Measurements from ENCODE around the gene JMJD6.
"Not testable (repeated sequence)": the region's sequence is repeated elsewhere in the genome, so short reads cannot be mapped to it uniquely, and the experiment has no call there.

JMJD6 gene

GRCh38 chr17:76715496-76715830, 10.9 kb downstream of the JMJD6 start:
- DNase-seq = no peak

DNA sequence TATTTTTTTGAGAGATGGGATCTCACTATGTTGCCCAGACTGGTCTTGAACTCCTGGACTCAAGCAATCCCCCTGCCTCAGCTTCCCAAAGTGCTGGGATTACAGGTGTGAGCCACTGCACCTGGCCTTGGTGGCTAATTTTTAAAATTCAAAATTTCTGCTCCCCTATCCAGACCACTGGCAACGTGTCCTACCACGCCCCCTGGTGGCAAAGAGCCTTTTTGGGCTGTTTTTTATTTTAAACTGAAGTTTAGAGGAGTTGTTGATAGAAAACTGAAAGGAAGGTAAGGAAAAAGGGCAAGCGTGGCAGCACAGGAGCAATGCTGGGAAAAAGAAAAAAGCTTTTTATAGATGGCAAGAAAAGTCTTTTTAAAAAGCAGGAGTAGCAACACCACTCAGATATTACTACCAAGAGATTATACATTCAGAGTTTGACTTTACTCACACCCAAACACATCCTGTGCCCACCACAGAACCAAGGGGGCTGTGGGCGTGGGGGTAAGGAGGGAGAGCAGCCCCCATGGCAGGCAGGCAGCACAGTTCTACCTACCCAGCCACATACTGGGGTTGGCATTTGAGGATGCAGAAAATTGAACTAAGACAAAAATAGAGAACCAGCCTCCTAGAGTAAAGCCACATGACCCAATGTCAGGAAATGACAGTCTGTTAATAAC, 11.4 kb downstream of the JMJD6 start:
- peak; percentile 6 for DNase-seq

GRCh38 chr17:76714336-76714735, 12.1 kb downstream of the JMJD6 start:
- DNase-seq = no peak

GRCh38 chr17:76713765-76714164, 12.6 kb downstream of the JMJD6 start:
- DNase-seq = no peak

- DNase-seq = not testable (repeated sequence)
Measured at GRCh38 chr17:76712321-76712720, 14.1 kb downstream of the JMJD6 start.

DNA sequence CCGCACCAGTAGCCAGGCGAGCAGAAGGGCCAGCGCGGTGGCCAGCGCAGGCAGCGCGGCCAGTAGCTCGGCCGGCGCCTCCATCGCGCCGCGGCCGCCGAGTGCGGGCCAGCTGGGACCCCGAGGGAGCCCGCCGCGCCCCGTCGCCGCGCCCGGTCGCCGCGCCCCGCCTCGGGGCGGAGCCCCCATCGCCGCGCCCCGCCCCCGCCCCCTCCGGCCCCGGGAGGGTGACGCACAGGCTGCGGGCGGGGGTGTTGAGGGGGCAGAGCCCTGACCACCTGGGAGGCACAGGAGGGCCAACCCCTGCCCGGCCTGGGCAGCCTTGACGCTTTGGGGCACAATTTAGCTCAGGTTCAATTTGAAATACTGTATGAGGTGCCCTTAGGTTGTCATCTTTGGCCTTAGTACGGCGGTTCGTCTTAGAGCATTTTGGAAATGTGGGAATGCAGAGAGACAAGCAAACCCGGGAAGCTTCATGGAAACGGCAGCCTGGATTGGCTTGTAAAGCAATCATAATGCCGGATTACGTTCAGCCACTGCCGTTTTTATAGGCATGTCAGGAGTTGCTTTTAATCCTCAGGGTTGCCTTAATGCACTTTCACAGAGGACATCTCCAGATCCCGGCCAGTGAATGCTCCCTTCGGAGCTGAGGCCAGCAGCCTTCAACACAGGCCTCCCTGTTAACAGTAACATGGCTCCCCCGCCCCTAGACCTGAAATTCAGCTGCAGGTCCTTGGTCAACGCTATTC, 15.4 kb downstream of the JMJD6 start, which contains the start of gene MXRA7:
Gene MXRA7 (minus strand): TSS at position 103 of the 749 bp plus-strand sequence. CDS start 19 bp downstream, at position 84.
- no peak for DNase-seq

- not testable (repeated sequence) for DNase-seq
Measured at GRCh38 chr17:76709951-76710862, 16.2 kb downstream of the JMJD6 start.

- no peak for DNase-seq
Measured at GRCh38 chr17:76709077-76709950, 17.1 kb downstream of the JMJD6 start.

- DNase-seq = no peak
Measured at GRCh38 chr17:76707985-76708807, 18.2 kb downstream of the JMJD6 start.

DNA sequence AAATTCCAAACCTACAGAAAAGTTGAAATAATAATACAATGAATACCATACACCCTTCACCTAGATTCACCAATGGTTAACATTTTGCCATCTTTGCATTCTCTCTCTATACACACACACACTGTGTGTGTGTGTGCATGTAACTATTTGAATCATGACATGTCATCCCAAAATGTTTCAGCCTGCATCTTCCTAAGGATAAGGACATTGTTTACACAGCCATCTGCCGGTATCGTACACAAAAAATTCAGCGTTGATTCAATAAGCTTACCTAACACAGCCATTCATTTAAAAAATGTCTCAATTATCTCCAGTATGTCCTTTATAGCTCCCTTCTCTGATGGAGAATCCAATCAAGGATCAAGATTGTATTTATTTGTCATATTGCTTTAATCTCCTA, 19.6 kb downstream of the JMJD6 start:
- no peak for DNase-seq

GRCh38 chr17:76704805-76705204, 21.6 kb downstream of the JMJD6 start:
- no peak for DNase-seq

DNA sequence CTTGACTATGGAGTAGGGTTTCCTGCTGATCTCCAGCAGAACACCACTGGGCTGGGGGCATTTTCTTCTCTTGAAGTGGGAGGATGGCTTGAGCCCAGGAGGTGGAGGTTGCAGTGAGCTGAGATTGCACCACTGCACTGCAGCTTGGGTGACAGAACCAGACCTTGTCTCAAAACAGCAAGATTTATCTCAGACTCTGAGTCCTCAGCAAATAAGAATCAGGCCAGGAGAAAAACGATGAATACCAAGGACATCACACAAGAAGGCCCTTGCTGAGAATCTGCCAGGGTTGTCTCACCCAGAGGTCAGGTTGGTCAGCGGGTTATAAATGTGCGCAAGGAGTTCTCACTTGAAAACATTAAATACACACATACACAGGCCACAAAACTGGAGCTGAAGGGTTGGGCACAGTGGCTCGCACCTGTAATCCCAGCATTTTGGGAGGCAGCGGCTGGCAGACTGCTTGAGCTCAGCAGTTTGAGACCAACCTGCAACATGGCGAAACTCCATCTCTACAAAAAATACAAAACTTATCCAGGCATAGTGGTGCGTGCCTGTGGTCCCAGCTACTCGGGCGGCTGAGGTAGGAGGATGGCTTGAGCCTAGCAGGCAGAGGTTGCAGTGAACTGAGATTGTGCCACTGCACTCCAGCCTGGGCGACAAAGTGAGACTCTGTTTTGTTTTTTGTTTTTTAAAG, 23.3 kb downstream of the JMJD6 start:
- DNase-seq = no peak

GRCh38 chr17:76702076-76702475, 24.3 kb downstream of the JMJD6 start:
- no peak for DNase-seq

- DNase-seq = no peak
Measured at GRCh38 chr17:76701471-76701967, 24.9 kb downstream of the JMJD6 start.

DNA sequence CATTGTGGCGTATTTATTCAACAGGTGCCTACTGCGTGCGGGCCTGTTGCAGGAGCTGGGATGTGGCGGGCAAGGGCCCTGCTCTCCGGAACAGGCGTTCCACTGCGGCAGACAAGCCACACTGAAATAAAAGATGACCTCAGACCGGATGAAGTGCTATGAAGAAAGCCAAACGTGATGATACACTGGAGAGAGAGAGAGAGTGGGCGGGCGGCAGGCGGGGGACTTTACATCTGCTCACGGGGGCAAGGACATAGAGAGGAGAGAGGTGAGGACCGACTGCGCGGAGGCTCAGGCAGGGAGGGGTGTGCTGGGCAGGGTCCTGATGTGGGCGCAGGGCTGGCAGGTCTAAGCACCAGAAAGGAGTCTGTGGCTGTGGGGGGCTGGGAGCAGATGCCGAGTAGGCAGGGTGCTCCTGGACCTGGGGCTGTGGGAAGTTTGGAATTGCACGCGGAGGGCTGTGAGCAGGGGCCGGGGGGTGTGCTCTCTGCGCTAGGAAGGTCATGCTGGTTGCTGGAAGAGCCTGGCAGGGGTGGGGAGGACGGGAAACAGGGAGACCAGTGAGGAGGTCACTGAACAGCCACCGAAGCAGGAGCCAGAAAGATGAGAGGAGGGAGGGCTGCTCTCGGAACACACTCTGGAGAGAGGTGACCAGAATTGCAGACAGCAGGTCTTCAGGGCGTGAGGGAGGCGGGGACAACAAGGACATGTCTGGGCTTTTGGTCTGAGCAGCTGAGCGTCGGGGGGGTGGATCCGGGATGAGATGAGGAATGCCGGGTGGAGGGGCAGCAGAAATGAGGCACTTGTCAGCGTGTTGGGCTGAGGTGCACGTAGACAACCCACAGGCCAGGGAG, 25.6 kb downstream of the JMJD6 start:
- DNase-seq = no peak

- DNase-seq = no peak
Measured at GRCh38 chr17:76700270-76700616, 26.2 kb downstream of the JMJD6 start.

DNA sequence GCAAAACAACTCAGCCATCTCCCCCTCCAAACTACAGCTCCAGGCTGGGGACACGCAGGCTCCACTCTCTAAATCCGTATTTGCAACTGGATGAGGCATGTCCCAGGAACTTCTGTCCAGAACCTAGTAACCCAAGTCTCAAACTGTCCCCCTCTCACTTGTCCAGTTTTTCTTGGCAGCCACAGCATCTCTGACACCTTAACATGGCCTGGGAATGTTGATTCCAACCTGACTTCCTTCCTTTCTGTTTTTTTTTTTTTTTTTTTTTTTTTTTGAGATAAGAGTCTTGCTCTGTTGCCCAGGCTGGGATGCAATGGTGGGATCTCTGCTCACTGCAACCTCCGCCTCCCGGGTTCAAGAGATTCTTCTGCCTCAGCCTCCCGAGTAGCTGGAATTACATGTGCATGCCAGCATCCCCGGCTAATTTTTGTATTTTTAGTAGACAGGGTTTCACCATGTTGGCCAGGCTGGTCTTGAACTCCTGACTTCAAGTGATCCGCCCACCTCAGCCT, 27.9 kb downstream of the JMJD6 start:
- not testable (repeated sequence) for DNase-seq

DNA sequence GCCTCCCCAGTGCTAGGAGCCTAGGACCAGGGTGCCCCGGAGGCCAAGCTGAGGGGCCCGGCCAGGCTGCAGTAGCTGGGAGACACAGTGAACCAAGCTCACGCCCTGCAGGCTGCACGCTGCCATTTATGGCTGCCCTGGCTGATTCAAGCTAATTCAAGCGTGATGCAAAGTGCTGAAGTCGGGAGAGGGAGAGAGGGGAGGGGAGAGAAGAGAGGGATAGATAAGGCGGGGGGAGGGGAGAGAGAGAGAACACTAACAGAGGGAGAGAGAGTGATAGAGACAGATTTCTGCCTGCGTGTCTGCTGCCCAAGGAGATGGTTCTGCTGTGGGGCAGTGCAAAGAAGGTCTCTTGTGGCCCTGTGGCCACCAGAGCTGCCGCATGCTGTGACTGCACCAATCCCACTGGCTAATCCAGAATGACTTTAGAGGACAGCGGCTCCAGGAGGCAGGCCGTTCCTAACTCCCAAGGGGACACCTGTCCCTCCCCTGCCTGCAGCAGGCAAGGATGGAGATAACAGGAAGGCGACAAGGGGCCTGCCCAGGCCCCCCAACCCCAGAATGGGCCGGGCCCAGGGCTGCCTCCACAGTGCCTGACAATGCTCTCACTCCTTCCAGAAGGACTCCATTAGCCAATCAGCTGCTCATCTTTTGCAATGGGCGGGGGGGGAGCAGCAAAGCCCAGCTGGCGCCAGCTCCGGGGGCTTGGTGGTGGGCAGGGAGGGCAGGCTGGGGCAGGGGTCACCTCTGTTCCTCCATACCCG, 28.5 kb downstream of the JMJD6 start:
- DNase-seq = no peak
